B cell (primary cell): ENCODE data around the gene ITGB1BP1. TPM values are rescaled to one million over a fixed set of nuclear protein-coding genes. Genes with fewer than 3 reads are reported as not detected.

Source experiments
- ATAC-seq: fragments of 200-7000 bp; cut with Tn5 transposase; one replicate; pipeline ENCODE4 v1.10.0; 2021; ENCODE audit warnings: low read depth, mild to moderate bottlenecking, moderate number of reproducible peaks, moderate library complexity
- CTCF ChIA-PET: fragments of 350-600 bp; sonication (Branson Sonifier 250); formaldehyde crosslinking; loops from one replicate; lab custom pipeline; 2021; ENCODE audit warnings: antibody characterized with exemption, inconsistent platforms; lab: Charles Lee
- POLR2A ChIA-PET: fragments of 350-600 bp; sonication (Branson Sonifier 250); formaldehyde crosslinking; loops from one replicate; lab custom pipeline; 2021; ENCODE audit warnings: antibody characterized with exemption; lab: Charles Lee
- DNase-seq: peaks from one replicate; pipeline ENCODE4 v3.0.0; 2013
- H2AFZ ChIP-seq: 2 replicates; pipeline ENCODE4 v1.6.1; 2012; ENCODE audit warnings: mild to moderate bottlenecking, low read depth, low read length; ENCODE audit not compliant: insufficient read depth, poor library complexity, severe bottlenecking
- H3K27ac ChIP-seq, 2 donors: 1 replicate in 1 of 2; 2 replicates in 1 of 2; pipeline ENCODE4 v1.5.1; 2012 to 2013; ENCODE audit warnings: low read length in 2 of 2, mild to moderate bottlenecking in 2 of 2, moderate library complexity in 1 of 2
- H3K27me3 ChIP-seq, 4 experiments: fragments of 200-600 bp in 1 of 4; sonication (generic) in 1 of 4; replicated peaks in 1 of 4; 1 replicate in 2 of 4; 2 replicates in 2 of 4; pipeline versions ENCODE4 v1.6.1 to v1.7.0; 2013 to 2016; ENCODE audit warnings: low read length in 3 of 4, mild to moderate bottlenecking in 2 of 4, mixed read lengths in 1 of 4, moderate library complexity in 1 of 4; ENCODE audit not compliant: insufficient read depth in 4 of 4, control insufficient read depth in 3 of 4; ENCODE audit errors: control extremely low read depth in 1 of 4
- H3K36me3 ChIP-seq, 2 experiments: replicated peaks in 1 of 2; 1 replicate in 1 of 2; 2 replicates in 1 of 2; pipeline versions ENCODE4 v1.6.1 to v1.7.1; 2013; ENCODE audit warnings: low read length in 1 of 2; ENCODE audit not compliant: insufficient read depth in 2 of 2, control insufficient read depth in 1 of 2; ENCODE audit errors: control extremely low read depth in 1 of 2, extremely low read depth in 1 of 2
- H3K4me1 ChIP-seq, 2 donors: fragments of 200-600 bp in 1 of 2; sonication (generic) in 1 of 2; 1 replicate in 1 of 2; 2 replicates in 1 of 2; pipeline versions ENCODE4 v1.5.1 to v1.6.1; 2013 to 2017; ENCODE audit warnings: low read length in 2 of 2; ENCODE audit not compliant: control insufficient read depth in 2 of 2, insufficient read depth in 2 of 2
- H3K4me2 ChIP-seq: replicated peaks from 2 replicates; pipeline ENCODE3; 2012; ENCODE audit warnings: mild to moderate bottlenecking, low read depth, low read length; ENCODE audit not compliant: poor library complexity, severe bottlenecking
- H3K4me3 ChIP-seq, 5 experiments: fragments of 200-600 bp in 1 of 5; sonication (generic) in 1 of 5; 1 replicate in 3 of 5; 2 replicates in 2 of 5; pipeline versions ENCODE4 v1.5.1 to v1.7.0; 2011 to 2016; ENCODE audit warnings: low read length in 4 of 5, mild to moderate bottlenecking in 4 of 5, low read depth in 2 of 5, control low read depth in 1 of 5, moderate library complexity in 1 of 5; ENCODE audit not compliant: insufficient read depth in 1 of 5; ENCODE audit errors: control extremely low read depth in 1 of 5, extremely low read depth in 1 of 5
- H3K79me2 ChIP-seq: fragments of 200-600 bp; sonication (generic); one replicate; pipeline ENCODE4 v1.6.0; 2016; ENCODE audit warnings: low read length; ENCODE audit not compliant: control insufficient read depth, insufficient read depth
- H3K9ac ChIP-seq: fragments of 200-600 bp; sonication (generic); 2 replicates; pipeline ENCODE4 v1.6.1; 2017; ENCODE audit warnings: mild to moderate bottlenecking, low read length, moderate library complexity
- H3K9me3 ChIP-seq, 3 donors: one replicate each; pipeline versions ENCODE4 v1.6.1 to v1.7.1; 2013; ENCODE audit warnings: low read length in 2 of 3; ENCODE audit not compliant: control insufficient read depth in 2 of 3, insufficient read depth in 1 of 3; ENCODE audit errors: control extremely low read depth in 1 of 3
- H4K20me1 ChIP-seq: 2 replicates; pipeline ENCODE4 v1.6.0; 2012; ENCODE audit warnings: mild to moderate bottlenecking, low read length; ENCODE audit not compliant: insufficient read depth, control insufficient read depth, poor library complexity, severe bottlenecking
- H3K27ac Mint-ChIP-seq: one replicate; pipeline ENCODE4 v1.8.0; 2021; ENCODE audit warnings: mixed read lengths
- H3K27me3 Mint-ChIP-seq: one replicate; pipeline ENCODE4 v1.8.0; 2021; ENCODE audit warnings: mixed read lengths
- H3K4me1 Mint-ChIP-seq: one replicate; pipeline ENCODE4 v1.8.0; 2021; ENCODE audit warnings: mixed read lengths
- H3K4me3 Mint-ChIP-seq: one replicate; pipeline ENCODE4 v1.8.0; 2021; ENCODE audit warnings: mixed read lengths
- H3K9me3 Mint-ChIP-seq: one replicate; pipeline ENCODE4 v1.8.0; 2022; ENCODE audit warnings: mixed read lengths; ENCODE audit not compliant: insufficient read depth
- CTCF ChIP-seq: fragments of 200-600 bp; IDR thresholded peaks from one replicate; pipeline ENCODE4 v1.8.0; 2022; ENCODE audit warnings: antibody characterized with exemption, mild to moderate bottlenecking
- EZH2 ChIP-seq: IDR thresholded peaks from 2 replicates; pipeline ENCODE4 v1.6.1; 2012; ENCODE audit warnings: borderline replicate concordance, low read depth, mild to moderate bottlenecking, moderate library complexity, low read length; ENCODE audit not compliant: insufficient read depth, poor library complexity, severe bottlenecking
- WGBS: methylation state at CpG from one replicate; pipeline ENCODE4 v1.1.5; 2013; ENCODE audit warnings: missing lambda C conversion rate; ENCODE audit not compliant: insufficient coverage; 5-methylcytosine and 5-hydroxymethylcytosine counted together
- intact Hi-C: fragments of 100-400 bp; cut with micrococcal nuclease; formaldehyde crosslinking; loops from one replicate; pipeline ENCODE4 v1.10.0; 2022
- polyA plus RNA-seq: library from polyadenylated mRNA; depleted of rRNA; stranded (reverse); fragments of >200 nt; gene quantifications from 2 replicates; pipeline ENCODE4 v1.2.3, GENCODE V29; 2012
- total RNA-seq, 2 donors: library from RNA; stranded (reverse); fragments of 120-200 nt in 1 of 2; gene quantifications; 1 replicate in 1 of 2; 2 replicates in 1 of 2; pipeline versions ENCODE4 v1.2.3 to v1.2.4, GENCODE V29; 2013 to 2022

The ITGB1BP1 gene
- total and polyA plus RNA-seq, 2 donors (not counting 1 experiment from before 2014, with no cell fraction given), result 25.7 to 47.1 TPM

- no peaks in the 10 kb centered on the region for H3K79me2 ChIP-seq
- Mint-ChIP-seq H3K4me1 (no peaks in the 10 kb centered on the region), H3K4me3 (no peak overlapping the region), H3K27me3 (no peaks in the 10 kb centered on the region), H3K27ac (no peak overlapping the region), H3K9me3 (no peaks in the 10 kb centered on the region)
- intact Hi-C loops, result no loop called here
- WGBS, result no CpG with 5 or more reads among the region's 1 CpG
- no peak overlapping the region for H3K4me3 ChIP-seq
- ATAC-seq (no peak), DNase-seq (no peak)
- H3K36me3 ChIP-seq, result peaks cover 6 to 51% of the 10 kb centered on the region in 2 experiments
- no peak overlapping the region for H2AFZ ChIP-seq
- H3K4me2 ChIP-seq, result no peak overlapping the region
- H3K4me1 ChIP-seq, result no peaks in the 10 kb centered on the region
- no peak overlapping the region for H3K9ac ChIP-seq
- no peaks in the 10 kb centered on the region for H4K20me1 ChIP-seq
- H3K27me3 ChIP-seq, result no peaks in the 10 kb centered on the region
- POLR2A ChIA-PET, result interaction anchor here (0.6 kb wide), 1 partner anchor 11 kb away, joined by 5 read pairs; no protein-coding TSS in a partner anchor
- CTCF ChIA-PET, result no interaction called here
- no peak overlapping the region for H3K27ac ChIP-seq
- TF ChIP-seq CTCF (no peak), EZH2 (no peak)
- no peaks in the 10 kb centered on the region for H3K9me3 ChIP-seq
Observed at GRCh38 chr2:9440058-9440727, 16.9 kb upstream of the ITGB1BP1 start.

GRCh38 chr2:9439536-9439935 is 16.2 kb upstream of the ITGB1BP1 start:
- H3K27me3 ChIP-seq, result no peaks in the 10 kb centered on the region
- H3K9me3 ChIP-seq, result no peaks in the 10 kb centered on the region
- ChIA-PET POLR2A (no interaction called here), CTCF (no interaction called here)
- no peak overlapping the region for H3K4me2 ChIP-seq
- no peak overlapping the region for H3K9ac ChIP-seq
- Mint-ChIP-seq H3K27me3 (no peaks in the 10 kb centered on the region), H3K27ac (no peak overlapping the region), H3K9me3 (no peaks in the 10 kb centered on the region), H3K4me3 (no peak overlapping the region), H3K4me1 (no peaks in the 10 kb centered on the region)
- DNase-seq (no peak), ATAC-seq (no peak)
- H3K4me1 ChIP-seq, result no peaks in the 10 kb centered on the region
- H3K27ac ChIP-seq, result no peak overlapping the region
- intact Hi-C loops, result no loop called here
- no peaks in the 10 kb centered on the region for H4K20me1 ChIP-seq
- no peaks in the 10 kb centered on the region for H3K79me2 ChIP-seq
- no peak for TF ChIP-seq EZH2
- no peak for TF ChIP-seq CTCF
- peaks cover 6 to 48% of the 10 kb centered on the region in 2 experiments for H3K36me3 ChIP-seq
- no peak overlapping the region for H2AFZ ChIP-seq
- WGBS, result no CpG with 5 or more reads among the region's 1 CpG
- no peak overlapping the region for H3K4me3 ChIP-seq
